Mesothelial cell of epicardium (in vitro differentiated cells): Measurements from ENCODE around the gene CCDC158. TPM values are rescaled to one million over a fixed set of nuclear protein-coding genes. Genes with fewer than 3 reads are reported as not detected.

ENCODE experiments used
- DNase-seq, 2 experiments: peaks; one replicate each; pipeline ENCODE4 v3.0.0; 2021; ENCODE audit warnings: low spot score in 2 of 2; ENCODE audit not compliant: unreplicated experiment in 2 of 2
- H3K27ac Mint-ChIP-seq: 2 replicates; pipeline ENCODE4 v1.8.0; 2021; ENCODE audit warnings: mixed read lengths
- H3K27me3 Mint-ChIP-seq: 2 replicates; pipeline ENCODE4 v1.8.0; 2021; ENCODE audit warnings: low read depth, mixed read lengths
- H3K36me3 Mint-ChIP-seq: 2 replicates; pipeline ENCODE4 v1.8.0; 2021; ENCODE audit warnings: mixed read lengths
- H3K4me1 Mint-ChIP-seq: 2 replicates; pipeline ENCODE4 v1.8.0; 2021; ENCODE audit warnings: mixed read lengths
- H3K4me3 Mint-ChIP-seq: 2 replicates; pipeline ENCODE4 v1.8.0; 2021; ENCODE audit warnings: mild to moderate bottlenecking, moderate library complexity, mixed read lengths
- H3K9me3 Mint-ChIP-seq: 2 replicates; pipeline ENCODE4 v1.8.0; 2021; ENCODE audit warnings: mixed read lengths
- total RNA-seq: library from RNA; stranded (reverse); gene quantifications from 3 replicates; pipeline ENCODE4 v1.2.1, GENCODE V29; 2021
- TF ChIP-seq, protein P1 (sequence below): fragments of 200-600 bp; sonication (generic); IDR thresholded peaks from one replicate; pipeline ENCODE4 v1.5.0; 2021; ENCODE audit warnings: antibody characterized with exemption; ENCODE audit not compliant: unreplicated experiment

The CCDC158 gene
- total RNA-seq, 1 donor from 2014 or later = not detected

- Mint-ChIP-seq H3K9me3 (no peaks in the 10 kb centered on the region), H3K4me1 (peaks cover 4% of the 10 kb centered on the region), H3K36me3 (no peaks in the 10 kb centered on the region), H3K4me3 (no peak overlapping the region), H3K27ac (no peak overlapping the region), H3K27me3 (peaks cover 23% of the 10 kb centered on the region)
- no peak for DNase-seq
- TF ChIP-seq, protein P1, sequence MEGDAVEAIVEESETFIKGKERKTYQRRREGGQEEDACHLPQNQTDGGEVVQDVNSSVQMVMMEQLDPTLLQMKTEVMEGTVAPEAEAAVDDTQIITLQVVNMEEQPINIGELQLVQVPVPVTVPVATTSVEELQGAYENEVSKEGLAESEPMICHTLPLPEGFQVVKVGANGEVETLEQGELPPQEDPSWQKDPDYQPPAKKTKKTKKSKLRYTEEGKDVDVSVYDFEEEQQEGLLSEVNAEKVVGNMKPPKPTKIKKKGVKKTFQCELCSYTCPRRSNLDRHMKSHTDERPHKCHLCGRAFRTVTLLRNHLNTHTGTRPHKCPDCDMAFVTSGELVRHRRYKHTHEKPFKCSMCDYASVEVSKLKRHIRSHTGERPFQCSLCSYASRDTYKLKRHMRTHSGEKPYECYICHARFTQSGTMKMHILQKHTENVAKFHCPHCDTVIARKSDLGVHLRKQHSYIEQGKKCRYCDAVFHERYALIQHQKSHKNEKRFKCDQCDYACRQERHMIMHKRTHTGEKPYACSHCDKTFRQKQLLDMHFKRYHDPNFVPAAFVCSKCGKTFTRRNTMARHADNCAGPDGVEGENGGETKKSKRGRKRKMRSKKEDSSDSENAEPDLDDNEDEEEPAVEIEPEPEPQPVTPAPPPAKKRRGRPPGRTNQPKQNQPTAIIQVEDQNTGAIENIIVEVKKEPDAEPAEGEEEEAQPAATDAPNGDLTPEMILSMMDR = no peak
These were observed 14.9 kb downstream of the CCDC158 start for GRCh38 chr4:76406081-76406480.

DNA sequence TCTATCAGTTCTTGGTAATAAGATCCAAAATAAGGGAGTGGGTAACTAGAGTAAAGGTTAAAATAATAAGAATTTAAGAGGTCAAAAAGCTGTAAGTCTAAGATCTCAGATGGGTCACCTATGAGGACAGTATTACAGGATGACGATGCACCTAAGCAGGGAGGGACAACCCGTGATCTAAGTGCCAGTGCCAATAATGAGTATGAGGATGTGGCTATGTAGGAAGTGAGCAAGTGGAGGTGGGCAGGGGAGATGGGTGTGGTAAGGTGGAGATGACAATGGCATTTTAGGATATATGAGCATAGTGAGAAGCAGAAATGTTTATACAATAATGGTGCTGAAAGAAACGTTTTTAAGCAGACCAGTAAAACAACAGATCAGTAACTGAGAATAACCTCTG is 19.3 kb downstream of the CCDC158 start:
- Mint-ChIP-seq H3K36me3 (no peaks in the 10 kb centered on the region), H3K27ac (no peak overlapping the region)

GRCh38 chr4:76388160-76388908 is 32.6 kb downstream of the CCDC158 start:
- Mint-ChIP-seq H3K27me3 (no peaks in the 10 kb centered on the region), H3K36me3 (peaks cover 14% of the 10 kb centered on the region), H3K9me3 (peaks cover 69% of the 10 kb centered on the region), H3K27ac (no peak overlapping the region), H3K4me3 (no peak overlapping the region), H3K4me1 (peaks cover 6% of the 10 kb centered on the region)
- TF ChIP-seq, protein P1 = no peak
- DNase-seq = no peak

More for the DNA sequence above, 19.3 kb downstream of the CCDC158 start:
- peaks cover 5% of the 10 kb centered on the region for H3K9me3 Mint-ChIP-seq
- H3K4me3 Mint-ChIP-seq = no peak overlapping the region
- peaks cover 25% of the 10 kb centered on the region for H3K27me3 Mint-ChIP-seq
- TF ChIP-seq, protein P1 = no peak
- H3K4me1 Mint-ChIP-seq = peaks cover 4% of the 10 kb centered on the region
- DNase-seq = no peak

GRCh38 chr4:76386566-76387305 is 34.2 kb downstream of the CCDC158 start:
- peaks cover 14% of the 10 kb centered on the region for H3K36me3 Mint-ChIP-seq
- peaks cover 57% of the 10 kb centered on the region for H3K9me3 Mint-ChIP-seq
- H3K4me1 Mint-ChIP-seq = peaks cover 10% of the 10 kb centered on the region
- TF ChIP-seq, protein P1 = no peak
- no peaks in the 10 kb centered on the region for H3K27me3 Mint-ChIP-seq
- no peak overlapping the region for H3K4me3 Mint-ChIP-seq
- no peak for DNase-seq
- H3K27ac Mint-ChIP-seq = no peak overlapping the region

DNA sequence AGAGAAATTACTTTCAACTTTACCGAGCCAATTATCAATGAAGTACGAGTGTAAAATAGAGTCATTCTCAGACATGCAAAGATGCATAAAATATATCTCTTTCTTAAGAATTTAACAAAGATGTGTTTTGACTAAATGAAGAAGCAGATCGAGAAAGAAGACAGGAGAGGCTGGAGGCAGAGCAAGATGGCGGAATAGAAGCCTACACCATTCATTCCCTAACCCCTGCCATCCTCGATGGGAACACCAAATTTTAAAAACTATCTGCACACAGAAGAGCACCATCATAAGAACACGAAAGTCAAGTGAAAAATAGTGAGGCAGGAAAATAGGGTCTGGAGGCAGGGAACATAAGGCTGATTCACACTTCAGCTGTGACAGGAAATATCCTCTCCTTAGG is 35.0 kb downstream of the CCDC158 start:
- no peaks in the 10 kb centered on the region for H3K27me3 Mint-ChIP-seq
- TF ChIP-seq, protein P1 = no peak
- H3K9me3 Mint-ChIP-seq = peaks cover 54% of the 10 kb centered on the region
- no peak overlapping the region for H3K27ac Mint-ChIP-seq
- peaks cover 10% of the 10 kb centered on the region for H3K4me1 Mint-ChIP-seq
- no peak overlapping the region for H3K4me3 Mint-ChIP-seq
- peaks cover 16% of the 10 kb centered on the region for H3K36me3 Mint-ChIP-seq
- DNase-seq = no peak
